SU-DHL-6 (cell line): ENCODE results near the gene SIM2.

ENCODE experiments used
- H2AFZ ChIP-seq: fragments of 200-600 bp; sonication (generic); 2 replicates; pipeline ENCODE4 v1.6.1; 2014; ENCODE audit warnings: low read depth, mild to moderate bottlenecking, moderate library complexity, mixed read lengths, antibody characterized with exemption, low read length; ENCODE audit not compliant: severe bottlenecking
- H3F3A ChIP-seq: fragments of 200-600 bp; shearing (Covaris generic); 2 replicates; pipeline ENCODE4 v1.6.0; 2016; ENCODE audit warnings: antibody characterized with exemption, mild to moderate bottlenecking; ENCODE audit not compliant: insufficient read depth
- H3K27ac ChIP-seq: fragments of 200-600 bp; sonication (generic); 2 replicates; pipeline ENCODE4 v1.5.1; 2016; ENCODE audit warnings: low read depth, mild to moderate bottlenecking, low read length, moderate library complexity, mixed read lengths
- H3K27me3 ChIP-seq: fragments of 200-600 bp; sonication (generic), shearing (Covaris generic); 2 replicates; pipeline ENCODE4 v1.6.0; 2014; ENCODE audit warnings: mild to moderate bottlenecking, low read length
- H3K36me3 ChIP-seq: fragments of 200-600 bp; sonication (generic); 2 replicates; pipeline ENCODE4 v1.6.1; 2014; ENCODE audit warnings: mild to moderate bottlenecking, low read length, mixed read lengths
- H3K4me2 ChIP-seq: fragments of 300-600, 200-600 bp; shearing (Covaris generic), sonication (generic); 2 replicates; pipeline ENCODE4 v1.6.0; 2014; ENCODE audit warnings: low read length, low read depth, mild to moderate bottlenecking; ENCODE audit not compliant: poor library complexity, severe bottlenecking
- H3K4me3 ChIP-seq: fragments of 200-600 bp; sonication (generic); 2 replicates; pipeline ENCODE4 v1.5.1; 2014; ENCODE audit warnings: antibody characterized with exemption, low read length, mild to moderate bottlenecking, mixed read lengths; ENCODE audit not compliant: insufficient read depth, poor library complexity, severe bottlenecking
- H3K79me2 ChIP-seq: fragments of 200-600 bp; sonication (generic); 2 replicates; pipeline ENCODE4 v1.6.1; 2014; ENCODE audit warnings: mild to moderate bottlenecking, low read length, moderate library complexity; ENCODE audit not compliant: insufficient read depth
- H3K9ac ChIP-seq: fragments of 200-600 bp; sonication (generic); 2 replicates; pipeline ENCODE4 v1.7.0; 2014; ENCODE audit warnings: mild to moderate bottlenecking, low read length
- H3K9me2 ChIP-seq: fragments of 200-600 bp; sonication (generic); replicated peaks from 2 replicates; pipeline ENCODE4 v1.6.1; 2014; ENCODE audit warnings: low read length; ENCODE audit not compliant: insufficient read depth
- H3K9me3 ChIP-seq: fragments of 200-600 bp; sonication (generic); 2 replicates; pipeline ENCODE4 v1.6.1; 2014; ENCODE audit warnings: low read length, mixed read lengths; ENCODE audit not compliant: insufficient read depth
- H4K20me1 ChIP-seq: fragments of 200-600 bp; sonication (generic); 2 replicates; pipeline ENCODE4 v1.6.1; 2014; ENCODE audit warnings: low read depth, mild to moderate bottlenecking, antibody characterized with exemption, low read length, moderate library complexity, mixed read lengths
- CTCF ChIP-seq: fragments of 200-600 bp; sonication (generic); IDR thresholded peaks from one replicate; pipeline ENCODE4 v1.5.1; 2017; ENCODE audit warnings: antibody characterized with exemption, mild to moderate bottlenecking, low read length, moderate library complexity; ENCODE audit not compliant: insufficient read depth, poor library complexity, severe bottlenecking
- EZH2phosphoT487 ChIP-seq: fragments of 200-600 bp; sonication (generic), shearing (Covaris generic); conservative IDR thresholded peaks from 2 replicates; pipeline ENCODE4 v1.6.1; 2018; ENCODE audit warnings: mild to moderate bottlenecking, antibody characterized with exemption, low read length, moderate library complexity, mixed read lengths

Gene SIM2

DNA sequence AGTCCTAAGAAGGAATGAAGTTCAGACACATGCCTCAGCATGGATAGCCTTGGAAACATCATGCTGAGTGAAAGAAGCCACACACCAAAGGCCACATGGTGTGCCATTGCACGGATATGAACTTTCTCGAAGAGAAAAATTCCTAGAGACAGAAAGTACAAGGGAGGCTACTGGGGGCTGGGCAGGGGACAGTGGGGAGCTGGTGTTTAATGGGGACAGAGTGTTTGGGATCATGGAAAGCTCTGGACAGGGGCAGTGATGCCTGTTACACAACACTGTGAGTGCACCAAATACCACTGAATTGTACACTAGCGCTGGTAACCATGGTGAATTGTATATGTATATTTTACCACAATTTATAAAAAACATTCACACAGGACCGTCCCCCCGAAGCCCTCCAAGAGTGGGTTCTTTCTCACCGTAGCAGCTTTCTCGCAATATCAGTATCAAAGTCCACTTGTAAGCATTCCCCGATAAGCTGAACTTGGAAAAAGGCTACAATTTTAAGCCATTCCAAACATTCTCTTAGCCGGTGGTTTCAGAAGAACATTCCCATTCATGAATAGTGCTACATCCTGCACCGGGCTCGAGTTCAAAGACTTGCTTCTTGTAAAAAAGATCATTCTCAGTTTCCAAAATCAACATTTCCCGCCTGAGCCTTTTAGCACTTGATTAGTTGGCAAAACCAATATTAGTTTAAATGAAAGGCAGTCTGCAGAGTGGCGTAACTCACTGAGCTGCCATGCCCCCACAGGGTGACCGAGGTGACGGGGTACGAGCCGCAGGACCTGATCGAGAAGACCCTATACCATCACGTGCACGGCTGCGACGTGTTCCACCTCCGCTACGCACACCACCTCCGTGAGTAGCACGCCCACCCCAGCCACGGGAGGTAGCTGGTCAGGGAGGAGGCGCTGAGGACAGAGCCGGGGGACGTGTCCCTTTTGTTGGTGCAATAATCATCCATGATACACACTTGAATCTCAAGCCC is 31.7 kb downstream of the SIM2 start:
- no peaks in the 10 kb centered on the region for H4K20me1 ChIP-seq
- no peaks in the 10 kb centered on the region for H3K79me2 ChIP-seq
- H3F3A ChIP-seq = no peaks in the 10 kb centered on the region
- H3K9me2 ChIP-seq = no peaks in the 10 kb centered on the region
- no peaks in the 10 kb centered on the region for H3K27me3 ChIP-seq
- H3K9me3 ChIP-seq = no peaks in the 10 kb centered on the region
- H3K27ac ChIP-seq = no peak overlapping the region
- H3K9ac ChIP-seq = no peak overlapping the region
- TF ChIP-seq EZH2phosphoT487 (no peak), CTCF (no peak)
- no peaks in the 10 kb centered on the region for H3K36me3 ChIP-seq
- no peak overlapping the region for H3K4me2 ChIP-seq
- H3K4me3 ChIP-seq = no peak overlapping the region
- no peak overlapping the region for H2AFZ ChIP-seq

- no peaks in the 10 kb centered on the region for H3K27me3 ChIP-seq
- H3K36me3 ChIP-seq = no peaks in the 10 kb centered on the region
- no peaks in the 10 kb centered on the region for H3K9me3 ChIP-seq
- H3K4me3 ChIP-seq = no peak overlapping the region
- H3K9me2 ChIP-seq = no peaks in the 10 kb centered on the region
- no peaks in the 10 kb centered on the region for H3K79me2 ChIP-seq
- H2AFZ ChIP-seq = no peak overlapping the region
- H4K20me1 ChIP-seq = no peaks in the 10 kb centered on the region
- no peak overlapping the region for H3K4me2 ChIP-seq
- no peaks in the 10 kb centered on the region for H3F3A ChIP-seq
- TF ChIP-seq EZH2phosphoT487 (no peak), CTCF (no peak)
- no peak overlapping the region for H3K27ac ChIP-seq
- H3K9ac ChIP-seq = no peak overlapping the region
Observed at GRCh38 chr21:36732217-36732616, 33.3 kb downstream of the SIM2 start.

DNA sequence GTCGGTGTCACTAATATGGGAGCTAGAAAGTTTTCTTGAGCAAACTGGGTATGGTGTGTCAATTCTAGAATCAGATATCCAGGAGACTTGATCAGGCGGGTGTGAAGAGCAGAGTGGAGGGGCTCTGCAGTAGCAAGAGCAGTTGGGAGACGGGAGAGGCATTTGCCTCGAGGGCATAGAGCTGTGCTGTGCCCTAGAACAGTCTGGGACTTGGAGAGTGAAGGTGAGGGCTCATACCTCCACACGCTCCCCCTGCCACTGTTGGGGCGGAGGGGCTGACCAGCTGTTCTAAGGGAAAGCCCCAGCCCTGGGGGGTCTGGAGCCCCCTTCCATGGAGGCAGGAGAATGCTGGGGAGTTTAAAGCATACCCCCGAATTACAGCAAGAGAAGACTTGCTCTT is 33.8 kb downstream of the SIM2 start:
- H2AFZ ChIP-seq = no peak overlapping the region
- H3K9me2 ChIP-seq = no peaks in the 10 kb centered on the region
- no peaks in the 10 kb centered on the region for H3K27me3 ChIP-seq
- no peak overlapping the region for H3K27ac ChIP-seq
- no peak for TF ChIP-seq CTCF
- no peak for TF ChIP-seq EZH2phosphoT487
- H3K4me2 ChIP-seq = no peak overlapping the region
- H3K9ac ChIP-seq = no peak overlapping the region
- no peaks in the 10 kb centered on the region for H3F3A ChIP-seq
- no peaks in the 10 kb centered on the region for H3K79me2 ChIP-seq
- H3K4me3 ChIP-seq = no peak overlapping the region
- no peaks in the 10 kb centered on the region for H3K36me3 ChIP-seq
- H4K20me1 ChIP-seq = no peaks in the 10 kb centered on the region
- H3K9me3 ChIP-seq = no peaks in the 10 kb centered on the region
